Measurements from ENCODE around the gene UTP4.

DNA sequence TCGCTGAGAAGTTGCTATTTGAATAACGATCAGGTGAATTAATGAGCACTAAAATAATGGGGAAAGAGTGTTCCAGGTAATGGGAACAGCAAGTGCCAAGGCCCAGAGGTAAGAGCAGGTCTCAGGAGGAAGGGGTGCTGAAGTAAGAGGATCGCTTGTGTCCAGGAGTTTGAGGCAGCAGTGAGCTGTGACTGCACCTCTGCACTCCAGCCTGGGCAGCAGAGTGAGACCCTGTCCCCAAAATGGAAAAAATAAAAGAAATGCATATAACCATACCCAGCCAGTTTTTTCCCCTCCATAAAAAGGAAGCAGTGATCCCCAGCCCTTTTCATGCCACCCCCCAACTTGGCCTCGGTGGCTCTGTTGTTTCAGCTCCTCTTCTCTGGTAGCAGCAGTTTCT is 43.8 kb upstream of the UTP4 start:
- TF ChIP-seq, protein P1, sequence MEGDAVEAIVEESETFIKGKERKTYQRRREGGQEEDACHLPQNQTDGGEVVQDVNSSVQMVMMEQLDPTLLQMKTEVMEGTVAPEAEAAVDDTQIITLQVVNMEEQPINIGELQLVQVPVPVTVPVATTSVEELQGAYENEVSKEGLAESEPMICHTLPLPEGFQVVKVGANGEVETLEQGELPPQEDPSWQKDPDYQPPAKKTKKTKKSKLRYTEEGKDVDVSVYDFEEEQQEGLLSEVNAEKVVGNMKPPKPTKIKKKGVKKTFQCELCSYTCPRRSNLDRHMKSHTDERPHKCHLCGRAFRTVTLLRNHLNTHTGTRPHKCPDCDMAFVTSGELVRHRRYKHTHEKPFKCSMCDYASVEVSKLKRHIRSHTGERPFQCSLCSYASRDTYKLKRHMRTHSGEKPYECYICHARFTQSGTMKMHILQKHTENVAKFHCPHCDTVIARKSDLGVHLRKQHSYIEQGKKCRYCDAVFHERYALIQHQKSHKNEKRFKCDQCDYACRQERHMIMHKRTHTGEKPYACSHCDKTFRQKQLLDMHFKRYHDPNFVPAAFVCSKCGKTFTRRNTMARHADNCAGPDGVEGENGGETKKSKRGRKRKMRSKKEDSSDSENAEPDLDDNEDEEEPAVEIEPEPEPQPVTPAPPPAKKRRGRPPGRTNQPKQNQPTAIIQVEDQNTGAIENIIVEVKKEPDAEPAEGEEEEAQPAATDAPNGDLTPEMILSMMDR (IDR thresholded peaks at IDR 0.05; ENCODE audit: poor library complexity, severe bottlenecking): no peak
- TF ChIP-seq RAD21 (conservative IDR thresholded peaks at IDR 0.05) (no peak), EP300 (conservative IDR thresholded peaks at IDR 0.05; ENCODE audit: poor library complexity, severe bottlenecking) (no peak), EZH2 (IDR thresholded peaks at IDR 0.05; ENCODE audit: borderline replicate concordance, insufficient read depth, low read length, poor library complexity, severe bottlenecking) (no peak)
